ENCODE measurements around the gene NUCKS1. TPM values are rescaled to one million over a fixed set of nuclear protein-coding genes. Genes with fewer than 3 reads are reported as not detected.

Gene NUCKS1
- polyA plus RNA-seq, 1 of the 3 experiments (the other 2 are of a cell fraction) = 25.4 TPM

DNA sequence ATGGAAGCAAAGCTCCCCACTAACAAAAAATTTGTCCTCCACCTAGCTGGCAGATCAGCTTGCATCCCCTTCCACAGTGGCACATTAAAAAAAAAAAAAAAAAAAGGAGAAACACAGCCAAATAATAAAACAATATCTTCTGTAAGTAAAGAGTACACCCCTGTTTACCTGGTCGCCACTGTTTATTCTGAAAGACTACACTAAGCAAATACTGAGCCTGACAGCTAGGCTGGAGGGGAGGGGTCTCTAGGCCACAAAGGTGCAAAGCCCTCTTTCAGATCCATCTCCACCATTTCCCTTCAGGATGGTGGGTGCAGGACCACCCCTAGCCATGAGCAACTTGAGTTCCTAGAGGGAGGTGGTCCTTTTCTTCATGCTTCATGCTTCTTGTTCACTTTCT lies 46.9 kb downstream of the NUCKS1 start:
- Histone ChIP-seq H3K9me2 (no peaks in the 10 kb centered on the region), H4K20me1 (ENCODE audit: insufficient read depth) (no peaks in the 10 kb centered on the region), H3K4me2 (no peak overlapping the region), H3K9ac (no peak overlapping the region), H3F3A (replicated peaks; ENCODE audit: insufficient read depth) (no peaks in the 10 kb centered on the region), H3K9me3 (no peaks in the 10 kb centered on the region), H3K79me2 (ENCODE audit: insufficient read depth) (no peaks in the 10 kb centered on the region), H2AFZ (ENCODE audit: low read depth) (no peak overlapping the region), H3K4me3 (ENCODE audit: low read depth in 2 of 2, low read length in 1 of 2) (no peak overlapping the region), H3K4me1 (ENCODE audit: control insufficient read depth in 1 of 2, insufficient read depth in 2 of 2, low read depth in 1 of 2, low read length in 1 of 2) (peaks cover 0 to 5% of the 10 kb centered on the region in 2 experiments; a peak in 1 of 4 replicates), H3K36me3 (replicated peaks in 1 of 2; ENCODE audit: control insufficient read depth in 1 of 2, insufficient read depth in 2 of 2, low read length in 1 of 2) (peaks cover 8 to 32% of the 10 kb centered on the region in 2 experiments), H3K27me3 (ENCODE audit: insufficient read depth) (no peaks in the 10 kb centered on the region), H3K27ac (ENCODE audit: low read depth in 2 of 2, low read length in 1 of 2) (no peak overlapping the region)
- no peak for DNase-seq
- CTCF ChIA-PET = interaction anchor here (0.9 to 7.7 kb wide), 9 partner anchors 7 to 274 kb away, joined by 3 to 71 read pairs (median 3); partner anchors contain the start of gene SLC45A3
- 72% methylated on average over 1 of the region's 1 CpG for WGBS (ENCODE audit: low lambda C conversion rate)
- POLR2A ChIA-PET = interaction anchor here (1.5 kb wide), 1 partner anchor 71 kb away, joined by 5 read pairs; the partner anchor contains the start of gene ELK4
- no peak for TF ChIP-seq MEF2A (IDR thresholded peaks at IDR 0.05; ENCODE audit: borderline replicate concordance, low read depth)
- TF ChIP-seq EP300 (IDR thresholded peaks at IDR 0.05; ENCODE audit: borderline replicate concordance in 1 of 2, low read depth in 1 of 2, low read length in 1 of 2) = no peak
- TF ChIP-seq RCOR1 (IDR thresholded peaks at IDR 0.05; ENCODE audit: low read length) = no peak
- no peak for TF ChIP-seq TEAD4 (IDR thresholded peaks at IDR 0.05; ENCODE audit: borderline replicate concordance, insufficient read depth)
- TF ChIP-seq, protein P1, sequence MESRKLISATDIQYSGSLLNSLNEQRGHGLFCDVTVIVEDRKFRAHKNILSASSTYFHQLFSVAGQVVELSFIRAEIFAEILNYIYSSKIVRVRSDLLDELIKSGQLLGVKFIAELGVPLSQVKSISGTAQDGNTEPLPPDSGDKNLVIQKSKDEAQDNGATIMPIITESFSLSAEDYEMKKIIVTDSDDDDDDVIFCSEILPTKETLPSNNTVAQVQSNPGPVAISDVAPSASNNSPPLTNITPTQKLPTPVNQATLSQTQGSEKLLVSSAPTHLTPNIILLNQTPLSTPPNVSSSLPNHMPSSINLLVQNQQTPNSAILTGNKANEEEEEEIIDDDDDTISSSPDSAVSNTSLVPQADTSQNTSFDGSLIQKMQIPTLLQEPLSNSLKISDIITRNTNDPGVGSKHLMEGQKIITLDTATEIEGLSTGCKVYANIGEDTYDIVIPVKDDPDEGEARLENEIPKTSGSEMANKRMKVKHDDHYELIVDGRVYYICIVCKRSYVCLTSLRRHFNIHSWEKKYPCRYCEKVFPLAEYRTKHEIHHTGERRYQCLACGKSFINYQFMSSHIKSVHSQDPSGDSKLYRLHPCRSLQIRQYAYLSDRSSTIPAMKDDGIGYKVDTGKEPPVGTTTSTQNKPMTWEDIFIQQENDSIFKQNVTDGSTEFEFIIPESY (IDR thresholded peaks at IDR 0.05; ENCODE audit: borderline replicate concordance, low read depth) = no peak
- TF ChIP-seq POLR2AphosphoS5 (IDR thresholded peaks at IDR 0.05; ENCODE audit: low read depth, low read length) = no peak
- TF ChIP-seq, protein P2, sequence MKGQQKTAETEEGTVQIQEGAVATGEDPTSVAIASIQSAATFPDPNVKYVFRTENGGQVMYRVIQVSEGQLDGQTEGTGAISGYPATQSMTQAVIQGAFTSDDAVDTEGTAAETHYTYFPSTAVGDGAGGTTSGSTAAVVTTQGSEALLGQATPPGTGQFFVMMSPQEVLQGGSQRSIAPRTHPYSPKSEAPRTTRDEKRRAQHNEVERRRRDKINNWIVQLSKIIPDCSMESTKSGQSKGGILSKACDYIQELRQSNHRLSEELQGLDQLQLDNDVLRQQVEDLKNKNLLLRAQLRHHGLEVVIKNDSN (IDR thresholded peaks at IDR 0.05; ENCODE audit: borderline replicate concordance, low read depth) = no peak
- TF ChIP-seq CHD2 (IDR thresholded peaks at IDR 0.05; ENCODE audit: low read length, partially characterized antibody) = no peak
- TF ChIP-seq GABPA (IDR thresholded peaks at IDR 0.05; ENCODE audit: low read depth) = no peak
- no peak for TF ChIP-seq JUND (IDR thresholded peaks at IDR 0.05)
- no peak for TF ChIP-seq ELF1 (IDR thresholded peaks at IDR 0.05)
- TF ChIP-seq EZH2phosphoT487 (IDR thresholded peaks at IDR 0.05; ENCODE audit: borderline replicate concordance, low read depth) = no peak
- no peak for TF ChIP-seq YY1 (IDR thresholded peaks at IDR 0.05; ENCODE audit: low read depth)
- TF ChIP-seq NFIC (IDR thresholded peaks at IDR 0.05; ENCODE audit: borderline replicate concordance) = no peak
- TF ChIP-seq, protein P3, sequence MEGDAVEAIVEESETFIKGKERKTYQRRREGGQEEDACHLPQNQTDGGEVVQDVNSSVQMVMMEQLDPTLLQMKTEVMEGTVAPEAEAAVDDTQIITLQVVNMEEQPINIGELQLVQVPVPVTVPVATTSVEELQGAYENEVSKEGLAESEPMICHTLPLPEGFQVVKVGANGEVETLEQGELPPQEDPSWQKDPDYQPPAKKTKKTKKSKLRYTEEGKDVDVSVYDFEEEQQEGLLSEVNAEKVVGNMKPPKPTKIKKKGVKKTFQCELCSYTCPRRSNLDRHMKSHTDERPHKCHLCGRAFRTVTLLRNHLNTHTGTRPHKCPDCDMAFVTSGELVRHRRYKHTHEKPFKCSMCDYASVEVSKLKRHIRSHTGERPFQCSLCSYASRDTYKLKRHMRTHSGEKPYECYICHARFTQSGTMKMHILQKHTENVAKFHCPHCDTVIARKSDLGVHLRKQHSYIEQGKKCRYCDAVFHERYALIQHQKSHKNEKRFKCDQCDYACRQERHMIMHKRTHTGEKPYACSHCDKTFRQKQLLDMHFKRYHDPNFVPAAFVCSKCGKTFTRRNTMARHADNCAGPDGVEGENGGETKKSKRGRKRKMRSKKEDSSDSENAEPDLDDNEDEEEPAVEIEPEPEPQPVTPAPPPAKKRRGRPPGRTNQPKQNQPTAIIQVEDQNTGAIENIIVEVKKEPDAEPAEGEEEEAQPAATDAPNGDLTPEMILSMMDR (IDR thresholded peaks at IDR 0.05) = no peak
- no peak for TF ChIP-seq FOXJ3 (CRISPR knock-in tag; IDR thresholded peaks at IDR 0.05)
- TF ChIP-seq, protein P4, sequence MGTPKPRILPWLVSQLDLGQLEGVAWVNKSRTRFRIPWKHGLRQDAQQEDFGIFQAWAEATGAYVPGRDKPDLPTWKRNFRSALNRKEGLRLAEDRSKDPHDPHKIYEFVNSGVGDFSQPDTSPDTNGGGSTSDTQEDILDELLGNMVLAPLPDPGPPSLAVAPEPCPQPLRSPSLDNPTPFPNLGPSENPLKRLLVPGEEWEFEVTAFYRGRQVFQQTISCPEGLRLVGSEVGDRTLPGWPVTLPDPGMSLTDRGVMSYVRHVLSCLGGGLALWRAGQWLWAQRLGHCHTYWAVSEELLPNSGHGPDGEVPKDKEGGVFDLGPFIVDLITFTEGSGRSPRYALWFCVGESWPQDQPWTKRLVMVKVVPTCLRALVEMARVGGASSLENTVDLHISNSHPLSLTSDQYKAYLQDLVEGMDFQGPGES (IDR thresholded peaks at IDR 0.05; ENCODE audit: low read depth, low read length) = no peak
- TF ChIP-seq, protein P5, sequence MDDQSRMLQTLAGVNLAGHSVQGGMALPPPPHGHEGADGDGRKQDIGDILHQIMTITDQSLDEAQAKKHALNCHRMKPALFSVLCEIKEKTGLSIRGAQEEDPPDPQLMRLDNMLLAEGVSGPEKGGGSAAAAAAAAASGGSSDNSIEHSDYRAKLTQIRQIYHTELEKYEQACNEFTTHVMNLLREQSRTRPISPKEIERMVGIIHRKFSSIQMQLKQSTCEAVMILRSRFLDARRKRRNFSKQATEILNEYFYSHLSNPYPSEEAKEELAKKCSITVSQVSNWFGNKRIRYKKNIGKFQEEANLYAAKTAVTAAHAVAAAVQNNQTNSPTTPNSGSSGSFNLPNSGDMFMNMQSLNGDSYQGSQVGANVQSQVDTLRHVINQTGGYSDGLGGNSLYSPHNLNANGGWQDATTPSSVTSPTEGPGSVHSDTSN (IDR thresholded peaks at IDR 0.05) = no peak
